Bronchial epithelial cell (primary cell): ENCODE data around the gene ADGRD1. TPM values are rescaled to one million over a fixed set of nuclear protein-coding genes. Genes with fewer than 3 reads are reported as not detected.

Experiments used
- DNase-seq: peaks from one replicate; pipeline ENCODE4 v3.0.0-alpha.2; 2010; ENCODE audit warnings: low read depth
- FAIRE-seq: peaks from 2 replicates; lab custom pipeline; 2011; peaks lifted over from hg19 to GRCh38; lab: Jason Lieb, UNC
- H3K27me3 ChIP-seq: 2 replicates; pipeline ENCODE4 v1.5.1; 2011; ENCODE audit warnings: low read length; ENCODE audit not compliant: control insufficient read depth, insufficient read depth
- H3K36me3 ChIP-seq: 2 replicates; pipeline ENCODE4 v1.5.1; 2011; ENCODE audit warnings: low read length; ENCODE audit not compliant: control insufficient read depth, insufficient read depth
- H3K4me3 ChIP-seq: 2 replicates; pipeline ENCODE4 v1.5.1; 2011; ENCODE audit warnings: mild to moderate bottlenecking, low read depth, low read length, control low read depth
- CTCF ChIP-seq: IDR thresholded peaks from 2 replicates; pipeline ENCODE4 v1.5.1; 2011; ENCODE audit warnings: mild to moderate bottlenecking, moderate library complexity, low read length, control low read depth, inconsistent platforms; ENCODE audit not compliant: insufficient read depth, severe bottlenecking
- total RNA-seq: library from RNA; depleted of rRNA; stranded (reverse); fragments of >200 nt; gene quantifications from 2 replicates; pipeline ENCODE4 v1.2.1, GENCODE V29; 2014

The ADGRD1 gene
- total RNA-seq, 1 donor from 2014 or later, result not detected

DNA sequence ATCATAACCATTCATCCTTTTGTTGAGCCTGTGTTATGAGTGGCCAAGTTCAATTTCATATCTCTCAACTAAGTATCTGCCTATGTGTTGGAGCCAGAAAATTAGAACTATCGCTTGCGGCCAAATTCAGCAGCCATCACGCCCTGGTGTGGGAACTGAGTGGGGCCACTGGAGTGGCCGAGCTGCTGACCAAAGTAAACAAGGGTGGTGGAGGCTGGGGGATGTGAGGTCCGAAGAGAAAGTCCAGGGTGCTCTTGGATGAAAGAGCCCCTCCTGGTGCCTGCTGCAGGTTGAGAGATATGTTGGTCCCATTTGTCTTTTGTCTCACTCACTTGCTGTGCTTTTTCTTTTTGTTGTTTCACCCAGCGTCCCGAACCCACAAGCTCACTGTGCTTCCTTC lies 14.9 kb downstream of the ADGRD1 start:
- FAIRE-seq (no peak), DNase-seq (no peak)
- Histone ChIP-seq H3K27me3 (no peaks in the 10 kb centered on the region), H3K36me3 (no peaks in the 10 kb centered on the region), H3K4me3 (no peak overlapping the region)
- no peak for TF ChIP-seq CTCF

GRCh38 chr12:130969223-130969622 lies 15.5 kb downstream of the ADGRD1 start:
- Histone ChIP-seq H3K36me3 (no peaks in the 10 kb centered on the region), H3K27me3 (no peaks in the 10 kb centered on the region), H3K4me3 (no peak overlapping the region)
- no peak for DNase-seq
- TF ChIP-seq CTCF, result no peak
- no peak for FAIRE-seq

GRCh38 chr12:130970165-130970907 lies 16.6 kb downstream of the ADGRD1 start:
- no peak for TF ChIP-seq CTCF
- FAIRE-seq, result no peak
- H3K36me3 ChIP-seq, result no peaks in the 10 kb centered on the region
- H3K4me3 ChIP-seq, result no peak overlapping the region
- DNase-seq, result no peak
- H3K27me3 ChIP-seq, result no peaks in the 10 kb centered on the region

DNA sequence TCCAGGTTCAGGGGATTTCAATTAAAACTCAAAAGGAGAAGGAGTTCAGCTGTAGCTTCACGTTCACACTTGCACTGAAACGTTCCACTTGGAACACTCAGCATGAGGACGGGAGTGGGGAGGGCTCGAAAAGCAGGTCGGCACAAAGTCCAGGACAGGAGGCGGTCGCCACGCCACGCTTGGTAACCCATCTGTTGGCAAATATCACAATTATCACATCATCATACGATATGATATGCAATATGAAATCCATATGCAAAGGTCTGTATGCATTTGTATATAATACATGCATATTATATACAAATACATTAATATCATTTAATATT lies 17.2 kb downstream of the ADGRD1 start:
- Histone ChIP-seq H3K36me3 (no peaks in the 10 kb centered on the region), H3K4me3 (no peak overlapping the region), H3K27me3 (no peaks in the 10 kb centered on the region)
- DNase-seq (no peak), FAIRE-seq (no peak)
- TF ChIP-seq CTCF, result no peak

DNA sequence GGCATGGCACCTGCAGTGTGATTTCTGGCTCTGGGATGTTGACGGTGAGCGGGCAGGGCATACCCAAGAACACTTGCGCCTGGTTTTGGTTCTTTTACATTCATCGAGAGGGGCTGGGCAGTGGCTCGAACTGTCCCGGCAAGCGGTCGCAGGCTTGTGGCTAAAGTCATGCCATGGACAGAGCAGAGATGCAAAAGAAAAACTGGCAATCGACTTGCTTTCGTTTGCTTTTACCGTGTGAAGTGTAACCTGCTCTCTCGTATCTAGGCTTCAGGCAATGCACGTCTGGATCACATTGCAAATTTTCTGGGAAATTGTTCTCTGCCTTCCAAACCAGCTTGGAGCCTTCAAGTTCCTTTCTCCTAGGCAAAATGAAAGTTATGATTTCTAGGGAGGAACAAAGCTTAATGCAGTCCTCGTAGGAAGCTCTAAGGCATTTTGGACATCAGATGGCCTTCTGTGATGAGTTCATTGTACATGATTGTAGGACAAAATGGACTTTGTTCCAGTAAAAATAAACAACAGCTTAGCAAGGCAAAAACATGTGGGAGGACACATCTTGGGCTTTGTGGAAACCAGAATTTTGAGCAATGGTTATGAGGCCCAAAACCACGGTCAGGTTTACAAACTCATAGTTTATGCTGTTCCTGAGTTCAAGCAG lies 18.3 kb downstream of the ADGRD1 start:
- TF ChIP-seq CTCF, result no peak
- H3K4me3 ChIP-seq, result no peak overlapping the region
- FAIRE-seq (no peak), DNase-seq (no peak)
- no peaks in the 10 kb centered on the region for H3K36me3 ChIP-seq
- no peaks in the 10 kb centered on the region for H3K27me3 ChIP-seq
